Panc1 (cell line): ENCODE measurements around the gene TRAF3IP3. TPM values are rescaled to one million over a fixed set of nuclear protein-coding genes. Genes with fewer than 3 reads are reported as not detected.

Experiments
- ATAC-seq: fragments of 200-7000 bp; cut with Tn5 transposase; 2 replicates; pipeline ENCODE4 v1.9.1; 2020; ENCODE audit warnings: mild to moderate bottlenecking, moderate library complexity
- BruUV-seq: library from RNA; stranded (reverse); fragments of 400-500 nt; replicated peaks from 2 replicates; lab custom pipeline; 2021; lab: Mats Ljungman, UMichigan
- CTCF ChIA-PET: fragments of 300-600 bp; sonication (Branson Sonifier 250); formaldehyde crosslinking; loops from one replicate; lab custom pipeline; 2022; ENCODE audit warnings: antibody characterized with exemption; lab: Charles Lee
- POLR2A ChIA-PET: fragments of 300-600 bp; sonication (Branson Sonifier 250); formaldehyde crosslinking; loops from one replicate; lab custom pipeline; 2022; ENCODE audit warnings: antibody characterized with exemption; lab: Charles Lee
- DNase-seq: peaks from one replicate; pipeline ENCODE4 v3.0.0-alpha.2; 2010; ENCODE audit warnings: low read depth, low spot score
- H3K27ac ChIP-seq: 2 replicates; pipeline ENCODE4 v1.5.1; 2011; ENCODE audit warnings: mild to moderate bottlenecking, low read length, inconsistent platforms
- H3K27me3 ChIP-seq: fragments of 200-500 bp; sonication (Bioruptor generic); 2 replicates; pipeline ENCODE4 v1.6.0; 2014; ENCODE audit warnings: low read length, inconsistent platforms; ENCODE audit not compliant: control insufficient read depth, insufficient read depth
- H3K36me3 ChIP-seq: fragments of 200-500 bp; sonication (Bioruptor generic); 2 replicates; pipeline ENCODE4 v1.5.1; 2014; ENCODE audit warnings: inconsistent platforms, mild to moderate bottlenecking, low read length, moderate library complexity; ENCODE audit not compliant: control insufficient read depth, insufficient read depth
- H3K4me1 ChIP-seq: 2 replicates; pipeline ENCODE4 v1.5.1; 2011; ENCODE audit warnings: inconsistent platforms, mild to moderate bottlenecking, low read length, moderate library complexity; ENCODE audit not compliant: control insufficient read depth, insufficient read depth
- H3K4me3 ChIP-seq, 2 experiments: 2 replicates each; pipeline ENCODE4 v1.5.1; 2011 to 2012; ENCODE audit warnings: low read depth in 2 of 2, low read length in 2 of 2, mild to moderate bottlenecking in 2 of 2, inconsistent platforms in 1 of 2, moderate library complexity in 1 of 2
- H3K9me3 ChIP-seq: fragments of 200-500 bp; sonication (Bioruptor generic); 2 replicates; pipeline ENCODE4 v1.5.1; 2014; ENCODE audit warnings: low read depth, mild to moderate bottlenecking, inconsistent platforms, low read length, moderate library complexity; ENCODE audit not compliant: control insufficient read depth, insufficient read depth
- CTCF ChIP-seq: fragments of 450-650 bp; IDR thresholded peaks from 2 replicates; pipeline ENCODE4 v1.5.1; 2017; ENCODE audit warnings: mild to moderate bottlenecking
- POLR2AphosphoS5 ChIP-seq: IDR thresholded peaks from 2 replicates; pipeline ENCODE4 v1.6.1; 2012; ENCODE audit warnings: mild to moderate bottlenecking, low read depth, low read length, moderate library complexity
- REST ChIP-seq, 2 experiments: IDR thresholded peaks; 2 replicates each; pipeline ENCODE4 v1.6.1; 2011 to 2012; ENCODE audit warnings: low read depth in 2 of 2, control low read depth in 1 of 2, low read length in 1 of 2, mild to moderate bottlenecking in 1 of 2, moderate library complexity in 1 of 2; ENCODE audit not compliant: insufficient read depth in 1 of 2
- SIN3A ChIP-seq: IDR thresholded peaks from 2 replicates; pipeline ENCODE4 v1.6.1; 2012; ENCODE audit warnings: low read depth, mild to moderate bottlenecking, low read length, moderate library complexity, borderline replicate concordance; ENCODE audit not compliant: insufficient read depth
- TCF7L2 ChIP-seq: IDR thresholded peaks from 2 replicates; pipeline ENCODE4 v1.6.1; 2011; ENCODE audit warnings: mild to moderate bottlenecking, low read depth, low read length, inconsistent platforms
- in situ Hi-C: cut with HindIII; loops from 2 replicates; pipeline ENCODE4 v1.10.0; 2016; ENCODE audit warnings: low sequenced_read_pairs, low pct_unique_long_range_greater_than_20kb
- intact Hi-C: fragments of 100-400 bp; cut with micrococcal nuclease; formaldehyde crosslinking; loops from one replicate; pipeline ENCODE4 v1.10.0; 2022; ENCODE audit not compliant: unreplicated experiment
- total RNA-seq: library from RNA; stranded (reverse); gene quantifications from one replicate; pipeline ENCODE4 v1.2.1, GENCODE V29; 2021; ENCODE audit not compliant: unreplicated experiment

The TRAF3IP3 gene
- total RNA-seq, 1 experiment from 2014 or later, result 0.67 TPM

GRCh38 chr1:209756615-209757445, 977 bp downstream of the TRAF3IP3 start:
- DNase-seq, result no peak
- no peak overlapping the region for H3K27ac ChIP-seq
- H3K27me3 ChIP-seq, result no peaks in the 10 kb centered on the region
- ChIA-PET CTCF (no interaction called here), POLR2A (no interaction called here)
- no peaks in the 10 kb centered on the region for H3K4me1 ChIP-seq
- no peak overlapping the region for H3K4me3 ChIP-seq
- H3K36me3 ChIP-seq, result no peaks in the 10 kb centered on the region
- no peak for TF ChIP-seq CTCF
- ATAC-seq, result no peak
- no peaks in the 10 kb centered on the region for H3K9me3 ChIP-seq
- intact Hi-C loops, result no loop called here
- in situ Hi-C loops, result no loop called here
- BruUV-seq, result no TSS peak

- TF ChIP-seq REST (IDR thresholded peaks at IDR 0.05; ENCODE audit: insufficient read depth in 1 of 2, low read depth in 2 of 2, low read length in 1 of 2), result no peak
- TF ChIP-seq POLR2AphosphoS5, result no peak
- no peak for TF ChIP-seq TCF7L2
- no peak for TF ChIP-seq SIN3A
- no peak for TF ChIP-seq CTCF
- no peaks in the 10 kb centered on the region for H3K4me1 ChIP-seq
- H3K27ac ChIP-seq, result no peak overlapping the region
- intact Hi-C loops, result no loop called here
- H3K4me3 ChIP-seq, result no peak overlapping the region
- CTCF ChIA-PET, result no interaction called here
- BruUV-seq, result no TSS peak
- ATAC-seq, result no peak
- POLR2A ChIA-PET, result no interaction called here
- no peaks in the 10 kb centered on the region for H3K36me3 ChIP-seq
- no peaks in the 10 kb centered on the region for H3K9me3 ChIP-seq
- no peak for DNase-seq
- no peaks in the 10 kb centered on the region; the same call in 1 of the 2 replicates for H3K27me3 ChIP-seq
- in situ Hi-C loops, result no loop called here
Measured at GRCh38 chr1:209758400-209758799, 2.5 kb downstream of the TRAF3IP3 start.
